Kidney (tissue), 14 donors: ENCODE results near the gene YWHAH. TPM values are rescaled to one million over a fixed set of nuclear protein-coding genes. Genes with fewer than 3 reads are reported as not detected.

Experiments
- DNase-seq, 5 donors: peaks; one replicate each; pipeline ENCODE4 v3.0.0-alpha.2; 2013 to 2020
- FAIRE-seq: peaks from 2 replicates; lab custom pipeline; 2012; peaks lifted over from hg19 to GRCh38; lab: Jason Lieb, UNC
- H3K27ac ChIP-seq, 2 donors: one replicate each; pipeline ENCODE4 v1.7.0; 2013; ENCODE audit warnings: low read depth in 2 of 2, low read length in 2 of 2, inconsistent platforms in 1 of 2
- H3K27me3 ChIP-seq: one replicate; pipeline ENCODE4 v1.7.1; 2013; ENCODE audit warnings: low read length, inconsistent platforms; ENCODE audit not compliant: control insufficient read depth, insufficient read depth
- H3K36me3 ChIP-seq, 3 donors: one replicate each; pipeline versions ENCODE4 v1.7.0 to v1.7.1; 2013; ENCODE audit warnings: low read length in 3 of 3, control low read depth in 1 of 3, inconsistent platforms in 1 of 3; ENCODE audit not compliant: insufficient read depth in 3 of 3, control insufficient read depth in 2 of 3
- H3K4me1 ChIP-seq, 3 donors: one replicate each; pipeline versions ENCODE4 v1.7.0 to v1.7.1; 2013; ENCODE audit warnings: low read length in 3 of 3, inconsistent platforms in 1 of 3, low read depth in 1 of 3; ENCODE audit not compliant: control insufficient read depth in 2 of 3, insufficient read depth in 2 of 3
- H3K4me3 ChIP-seq, 3 donors: one replicate each; pipeline versions ENCODE4 v1.7.0 to v1.8.1; 2013; ENCODE audit warnings: low read length in 3 of 3, control low read depth in 1 of 3, inconsistent platforms in 1 of 3
- H3K9ac ChIP-seq, 3 donors: one replicate each; pipeline versions ENCODE4 v1.7.0 to v1.7.1; 2013; ENCODE audit warnings: low read length in 3 of 3, control low read depth in 1 of 3, inconsistent platforms in 1 of 3
- H3K9me3 ChIP-seq, 3 donors: one replicate each; pipeline versions ENCODE4 v1.7.0 to v1.7.1; 2013; ENCODE audit warnings: low read length in 3 of 3, control low read depth in 1 of 3, inconsistent platforms in 1 of 3; ENCODE audit not compliant: control insufficient read depth in 2 of 3, insufficient read depth in 1 of 3
- CTCF ChIP-seq: IDR thresholded peaks from 3 replicates; pipeline ENCODE4 v1.5.1; 2012; ENCODE audit warnings: mild to moderate bottlenecking, moderate library complexity, borderline replicate concordance; ENCODE audit not compliant: insufficient read depth; ENCODE audit errors: extremely low read depth
- intact Hi-C: fragments of 100-400 bp; cut with DNase I; formaldehyde crosslinking; loops from one replicate; pipeline ENCODE4 v1.11.1; 2022
- polyA plus RNA-seq: library from polyadenylated mRNA; stranded (reverse); fragments of 350-450 nt; fragmentation: Illumina TruSeq; extraction: RNeasy Lipid Tissue Mini Kit (QIAGEN cat#74804); gene quantifications from one replicate; pipeline ENCODE4 v1.2.3, GENCODE V29; 2014; ENCODE audit warnings: low read depth, low replicate concordance; ENCODE audit not compliant: insufficient read depth
- total RNA-seq: library from RNA; stranded (reverse); fragmentation: NEBNext Ultra II Directional; extraction: Animal tissue kit (Norgen Biotek cat#: 25700); gene quantifications from one replicate; pipeline ENCODE4 v1.2.1, GENCODE V29; 2021
- donor health status: control.
- donor health status: control.
- donor health status: control.
- donor health status: control.
- donor health status: control.
- donor health status: DM: yes; HTN: yes; CAD: no.
- donor health status: Normal renal cell carcinoma (clear cell type).

YWHAH gene
- total and polyA plus RNA-seq, 2 donors from 2014 or later: 82.0 to 274 TPM

GRCh38 chr22:31973739-31974138 is 29.4 kb downstream of the YWHAH start:
- no peak for TF ChIP-seq CTCF
- FAIRE-seq: no peak
- Histone ChIP-seq H3K27me3 (no peaks in the 10 kb centered on the region), H3K36me3 (no peaks in the 10 kb centered on the region), H3K4me3 (no peak overlapping the region), H3K9me3 (no peaks in the 10 kb centered on the region), H3K4me1 (peaks cover 0 to 11% (median 7%) of the 10 kb centered on the region in 3 donors), H3K9ac (no peak overlapping the region), H3K27ac (no peak overlapping the region)
- DNase-seq: no peak
- intact Hi-C loops: loop anchor here (10.0 kb wide), 2 partner anchors 111 to 291 kb away; no protein-coding TSS in a partner anchor

GRCh38 chr22:31977141-31977841 is 33.0 kb downstream of the YWHAH start:
- no peak for FAIRE-seq
- no peak overlapping the region for H3K4me3 ChIP-seq
- intact Hi-C loops: loop anchor here (10.0 kb wide), 2 partner anchors 108 to 288 kb away; no protein-coding TSS in a partner anchor
- H3K9ac ChIP-seq: no peak overlapping the region
- peak; percentile 82 for TF ChIP-seq CTCF
- H3K9me3 ChIP-seq: no peaks in the 10 kb centered on the region
- peak; percentile 80 to 85 (median 84) for DNase-seq
- no peaks in the 10 kb centered on the region for H3K27me3 ChIP-seq
- peak overlapping the region in 1 of 2 donors; percentile 51 for H3K27ac ChIP-seq
- H3K36me3 ChIP-seq: no peaks in the 10 kb centered on the region
- H3K4me1 ChIP-seq: peaks cover 0 to 11% (median 0%) of the 10 kb centered on the region in 3 donors

- Histone ChIP-seq H3K9me3 (no peaks in the 10 kb centered on the region), H3K9ac (no peak overlapping the region), H3K27ac (no peak overlapping the region), H3K27me3 (no peaks in the 10 kb centered on the region), H3K4me1 (peaks cover 0 to 11% (median 0%) of the 10 kb centered on the region in 3 donors), H3K36me3 (no peaks in the 10 kb centered on the region), H3K4me3 (no peak overlapping the region)
- FAIRE-seq (no peak), DNase-seq (no peak)
- no peak for TF ChIP-seq CTCF
- intact Hi-C loops: loop anchor here (10.0 kb wide), 2 partner anchors 107 to 287 kb away; no protein-coding TSS in a partner anchor
Observed at GRCh38 chr22:31977939-31978338, 33.6 kb downstream of the YWHAH start.
